MM.1S (cell line): ENCODE results near the gene HSDL1.

Experiments used
- EZH2 ChIP-seq: fragments of 300-600 bp; sonication (generic); optimal IDR thresholded peaks from 2 replicates; pipeline ENCODE3; 2017; ENCODE audit warnings: low read depth, mild to moderate bottlenecking, antibody characterized with exemption, low read length, mixed read lengths
- EZH2phosphoT487 ChIP-seq: fragments of 300-600 bp; sonication (generic); IDR thresholded peaks from 2 replicates; pipeline ENCODE4 v1.6.1; 2018; ENCODE audit warnings: antibody characterized with exemption, low read length
- TF ChIP-seq, protein P1 (sequence below): fragments of 300-600 bp; sonication (generic); IDR thresholded peaks from 2 replicates; pipeline ENCODE4 v1.5.1; 2016; ENCODE audit warnings: antibody characterized with exemption, low read length, mixed read lengths

DNA sequence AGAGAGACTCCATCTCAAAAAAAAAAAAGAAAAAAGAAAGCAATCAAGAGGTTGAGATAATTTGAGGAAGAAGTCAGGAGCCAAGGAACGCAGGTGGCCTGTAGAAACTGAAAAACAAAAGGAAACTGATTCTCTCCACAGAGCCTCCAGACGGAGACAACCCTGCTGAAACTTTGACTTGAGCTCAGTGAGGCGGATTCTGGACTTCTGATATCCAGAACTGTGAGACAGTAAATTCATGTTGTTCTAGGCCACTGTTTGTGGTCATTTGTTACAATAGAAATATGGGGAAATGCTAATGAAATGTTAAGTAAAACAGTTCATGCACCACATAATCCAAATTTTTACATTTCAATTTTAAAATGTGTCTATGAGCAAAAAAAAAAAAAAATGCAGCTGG, 33.5 kb downstream of the HSDL1 start:
- TF ChIP-seq, protein P1, sequence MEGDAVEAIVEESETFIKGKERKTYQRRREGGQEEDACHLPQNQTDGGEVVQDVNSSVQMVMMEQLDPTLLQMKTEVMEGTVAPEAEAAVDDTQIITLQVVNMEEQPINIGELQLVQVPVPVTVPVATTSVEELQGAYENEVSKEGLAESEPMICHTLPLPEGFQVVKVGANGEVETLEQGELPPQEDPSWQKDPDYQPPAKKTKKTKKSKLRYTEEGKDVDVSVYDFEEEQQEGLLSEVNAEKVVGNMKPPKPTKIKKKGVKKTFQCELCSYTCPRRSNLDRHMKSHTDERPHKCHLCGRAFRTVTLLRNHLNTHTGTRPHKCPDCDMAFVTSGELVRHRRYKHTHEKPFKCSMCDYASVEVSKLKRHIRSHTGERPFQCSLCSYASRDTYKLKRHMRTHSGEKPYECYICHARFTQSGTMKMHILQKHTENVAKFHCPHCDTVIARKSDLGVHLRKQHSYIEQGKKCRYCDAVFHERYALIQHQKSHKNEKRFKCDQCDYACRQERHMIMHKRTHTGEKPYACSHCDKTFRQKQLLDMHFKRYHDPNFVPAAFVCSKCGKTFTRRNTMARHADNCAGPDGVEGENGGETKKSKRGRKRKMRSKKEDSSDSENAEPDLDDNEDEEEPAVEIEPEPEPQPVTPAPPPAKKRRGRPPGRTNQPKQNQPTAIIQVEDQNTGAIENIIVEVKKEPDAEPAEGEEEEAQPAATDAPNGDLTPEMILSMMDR = no peak
- TF ChIP-seq EZH2 = no peak
- TF ChIP-seq EZH2phosphoT487 = no peak
